GM08714 (cell line): ENCODE measurements around the gene SNCAIP.

Experiments
- H3K4me3 ChIP-seq: fragments of 200-500 bp; sonication (Bioruptor generic); 2 replicates; pipeline ENCODE4 v1.5.1; 2014; ENCODE audit warnings: mild to moderate bottlenecking, low read length, inconsistent platforms
- ZNF274 ChIP-seq: IDR thresholded peaks from 2 replicates; pipeline ENCODE4 v1.6.1; 2012; ENCODE audit warnings: mild to moderate bottlenecking, low read depth, low read length

The SNCAIP gene

GRCh38 chr5:122429545-122430318, 117.7 kb downstream of the SNCAIP start:
- no peak overlapping the region for H3K4me3 ChIP-seq
- no peak for TF ChIP-seq ZNF274

DNA sequence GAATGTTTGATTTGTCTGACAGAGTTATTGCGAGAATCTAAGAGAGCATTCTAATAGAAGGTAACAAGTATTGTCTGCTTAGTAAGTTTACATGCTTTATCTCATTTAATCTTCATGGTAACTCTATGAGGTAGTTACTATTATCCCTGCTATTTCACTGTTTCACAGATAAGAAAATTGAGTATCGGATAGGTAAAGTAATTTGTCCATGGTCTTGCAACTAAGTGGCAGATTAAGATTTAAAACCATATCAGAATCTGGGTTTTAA, 118.2 kb downstream of the SNCAIP start:
- TF ChIP-seq ZNF274: no peak
- no peak overlapping the region for H3K4me3 ChIP-seq

- TF ChIP-seq ZNF274: no peak
- no peak overlapping the region for H3K4me3 ChIP-seq
Observed at GRCh38 chr5:122431298-122431697, 119.3 kb downstream of the SNCAIP start.

GRCh38 chr5:122434205-122434970, 122.4 kb downstream of the SNCAIP start:
- TF ChIP-seq ZNF274: no peak
- H3K4me3 ChIP-seq: no peak overlapping the region

DNA sequence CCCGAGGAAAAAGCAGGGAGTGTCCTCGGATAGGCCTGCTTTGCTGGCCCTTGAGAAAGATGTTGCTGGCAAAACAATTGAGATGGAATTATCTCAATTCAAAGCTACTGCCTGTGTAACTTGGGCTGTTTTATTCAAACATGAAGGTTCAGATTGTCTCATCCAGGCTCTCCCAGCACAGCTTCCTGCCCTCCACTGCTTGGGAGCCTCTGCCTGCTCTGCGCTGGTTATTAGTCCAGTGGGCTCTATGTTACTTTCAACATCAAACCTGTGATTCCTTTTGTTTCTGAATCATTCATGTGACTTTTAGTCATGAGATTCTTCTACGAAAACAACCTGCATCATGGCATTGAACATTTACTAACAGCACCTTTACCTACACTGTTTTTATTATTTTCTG, 123.2 kb downstream of the SNCAIP start:
- no peak for TF ChIP-seq ZNF274
- H3K4me3 ChIP-seq: no peak overlapping the region

GRCh38 chr5:122435761-122436160, 123.7 kb downstream of the SNCAIP start:
- H3K4me3 ChIP-seq: no peak overlapping the region
- no peak for TF ChIP-seq ZNF274

GRCh38 chr5:122436615-122437014, 124.6 kb downstream of the SNCAIP start:
- no peak for TF ChIP-seq ZNF274
- no peak overlapping the region for H3K4me3 ChIP-seq

DNA sequence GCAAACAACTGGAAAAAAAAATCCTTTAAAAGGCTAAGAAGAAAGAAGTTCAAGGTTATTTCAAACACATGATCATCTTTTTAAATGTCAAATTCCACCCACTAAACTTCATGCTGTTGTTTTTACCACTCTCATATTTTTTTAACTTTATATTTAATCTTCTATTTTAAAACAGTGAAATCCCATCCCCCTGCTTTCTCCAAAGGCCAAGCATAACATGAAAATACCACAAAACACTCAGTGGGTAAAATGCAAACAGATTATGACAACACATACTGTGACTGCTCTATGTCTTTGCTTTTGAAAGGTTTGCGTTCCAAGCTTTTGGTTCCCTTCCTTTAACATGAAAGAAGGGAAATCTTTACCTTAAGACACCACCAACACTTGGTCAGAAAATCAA, 127.6 kb downstream of the SNCAIP start:
- TF ChIP-seq ZNF274: no peak
- H3K4me3 ChIP-seq: no peak overlapping the region

DNA sequence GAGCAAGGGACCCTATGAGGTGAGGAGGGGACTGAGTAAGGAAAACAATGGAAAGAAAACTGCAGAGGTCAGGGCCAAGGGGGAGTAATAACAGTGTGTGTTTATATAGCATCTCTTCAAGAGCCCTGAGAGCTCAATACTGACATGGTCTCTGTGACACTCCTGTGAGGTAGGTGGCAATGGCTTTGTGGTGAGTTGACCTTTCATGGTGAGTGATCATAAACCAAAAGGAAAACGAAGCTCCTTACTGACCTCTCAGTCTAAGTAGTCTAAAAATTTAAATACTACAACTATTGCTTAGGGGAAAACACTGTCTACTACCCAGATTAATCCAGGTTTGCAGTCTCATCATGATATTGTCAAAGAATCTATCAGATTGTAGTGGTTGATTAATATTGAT, 130.9 kb downstream of the SNCAIP start:
- no peak overlapping the region for H3K4me3 ChIP-seq
- TF ChIP-seq ZNF274: no peak

- no peak for TF ChIP-seq ZNF274
Observed at GRCh38 chr5:122444411-122444810, 132.4 kb downstream of the SNCAIP start.

DNA sequence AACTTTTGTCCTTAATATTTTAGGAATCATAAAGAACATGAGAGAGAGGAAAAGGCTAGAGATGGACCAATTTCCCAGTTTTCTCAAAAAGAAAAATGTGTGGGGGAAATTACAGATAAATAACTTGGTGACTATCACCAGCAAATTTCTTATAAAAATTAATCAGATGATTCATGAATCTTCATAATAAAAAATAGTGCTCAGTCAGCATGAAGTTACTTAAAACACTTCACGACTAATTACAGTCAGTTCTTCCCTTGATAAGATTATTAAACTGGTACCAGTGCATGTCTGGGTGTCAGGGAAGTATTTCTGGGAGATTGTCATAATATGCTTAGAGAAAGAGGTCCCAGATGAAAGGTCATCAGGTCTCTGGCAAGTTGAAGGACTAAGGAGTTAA, 133.0 kb downstream of the SNCAIP start:
- no peak for TF ChIP-seq ZNF274
- H3K4me3 ChIP-seq: no peak overlapping the region

More at GRCh38 chr5:122444411-122444810, 132.4 kb downstream of the SNCAIP start:
- H3K4me3 ChIP-seq: no peak overlapping the region

GRCh38 chr5:122447072-122447471, 135.0 kb downstream of the SNCAIP start:
- no peak for TF ChIP-seq ZNF274
- no peak overlapping the region for H3K4me3 ChIP-seq

DNA sequence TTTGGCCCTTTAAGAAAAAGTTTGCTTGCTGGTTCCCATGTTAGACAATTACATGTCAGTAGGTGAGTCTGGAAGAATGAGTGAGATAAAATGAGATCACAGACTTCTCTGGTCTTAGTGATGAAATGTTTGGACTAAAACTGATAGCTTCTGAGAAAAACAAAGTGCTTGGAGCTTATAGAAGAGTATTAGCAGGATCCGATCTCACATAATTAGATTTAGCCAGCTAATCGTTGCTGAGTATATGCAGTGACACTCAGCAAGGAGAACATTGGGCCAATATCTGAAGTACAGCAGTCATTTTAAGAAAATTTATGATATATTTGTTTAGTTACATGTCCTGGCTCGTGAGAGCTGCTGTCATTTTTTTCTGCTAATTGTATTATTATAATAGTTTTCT, 135.8 kb downstream of the SNCAIP start:
- no peak for TF ChIP-seq ZNF274
- no peak overlapping the region for H3K4me3 ChIP-seq

- no peak overlapping the region for H3K4me3 ChIP-seq
- TF ChIP-seq ZNF274: no peak
Observed at GRCh38 chr5:122454541-122454940, 142.5 kb downstream of the SNCAIP start.

DNA sequence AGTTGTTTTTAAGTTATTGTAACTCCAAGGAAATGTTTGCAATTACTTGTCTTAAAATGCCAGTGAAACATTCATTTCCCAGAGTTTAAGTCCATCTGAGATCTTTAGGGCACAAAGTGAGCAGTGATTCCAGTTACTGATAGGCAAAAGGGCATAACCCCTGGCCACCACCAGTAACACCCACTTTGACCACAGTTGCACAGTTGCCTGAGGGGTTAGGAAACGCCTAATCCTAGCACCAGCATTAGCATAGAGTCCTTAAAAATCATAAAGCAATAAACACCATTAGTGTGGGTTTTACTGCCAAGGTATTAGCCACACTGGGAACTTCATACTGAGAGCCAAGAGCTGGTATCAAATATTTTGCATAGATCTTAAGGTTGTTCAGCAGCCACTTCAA, 143.9 kb downstream of the SNCAIP start:
- no peak for TF ChIP-seq ZNF274
- H3K4me3 ChIP-seq: no peak overlapping the region
